ENCODE results near the gene RHOBTB3. TPM values are rescaled to one million over a fixed set of nuclear protein-coding genes. Genes with fewer than 3 reads are reported as not detected.

The RHOBTB3 gene
- total RNA-seq, 2 donors from 2014 or later, result 40.2 to 55.7 TPM

Other genes starting within 250 kb of the RHOBTB3 start
- gene SKIC3, start 176.4 kb upstream of the RHOBTB3 start, total RNA-seq, result 10 to 100 TPM; 78.4 to 86.8 TPM
- 1 to 10 TPM; 4.1 to 4.6 TPM for gene ARSK, start 176.2 kb upstream of the RHOBTB3 start, total RNA-seq
- gene GPR150, start 111.2 kb upstream of the RHOBTB3 start, total RNA-seq, result under 1 TPM; 0.10 to 0.23 TPM
- gene RFESD, start 84.6 kb upstream of the RHOBTB3 start, total RNA-seq, result 1 to 10 TPM; 1.1 to 2.0 TPM
- under 1 TPM; 0.29 to 0.51 TPM for gene SPATA9, start 48.3 kb upstream of the RHOBTB3 start, total RNA-seq
- gene GLRX, start 91.4 kb downstream of the RHOBTB3 start, total RNA-seq, result 10 to 100 TPM; 31.0 to 52.5 TPM
- 100 to 1,000 TPM in 1 of 2 donors, 10 to 100 TPM in 1; 69.8 to 135 TPM for gene ELL2, start 230.5 kb downstream of the RHOBTB3 start, total RNA-seq

All from posterior vena cava (tissue), 2 donors.